Endothelial cell of umbilical vein (primary cell): ENCODE data around the gene SLC44A2. TPM values are rescaled to one million over a fixed set of nuclear protein-coding genes. Genes with fewer than 3 reads are reported as not detected.

Experiments
- BruUV-seq: library from RNA; stranded (reverse); fragments of 400-500 nt; replicated peaks from 2 replicates; lab custom pipeline; 2021; lab: Mats Ljungman, UMichigan
- CTCF ChIA-PET: fragments of 300-600, 350-600 bp; sonication (Branson Sonifier 250); formaldehyde crosslinking; loops from one replicate; lab custom pipeline; 2021; ENCODE audit warnings: antibody characterized with exemption, inconsistent platforms; lab: Charles Lee
- POLR2A ChIA-PET: fragments of 300-600, 350-600 bp; sonication (Branson Sonifier 250); formaldehyde crosslinking; loops from one replicate; lab custom pipeline; 2021; ENCODE audit warnings: antibody characterized with exemption, inconsistent platforms; lab: Charles Lee
- DNase-seq: peaks from one replicate; pipeline ENCODE4 v3.0.0-alpha.2; 2011; ENCODE audit warnings: low read depth, low spot score
- FAIRE-seq: peaks from 2 replicates; lab custom pipeline; 2011; peaks lifted over from hg19 to GRCh38; lab: Jason Lieb, UNC
- H2AFZ ChIP-seq: 2 replicates; pipeline ENCODE4 v1.6.0; 2012; ENCODE audit warnings: low read depth, low read length, control low read depth, inconsistent platforms
- H3K27ac ChIP-seq: 2 replicates; pipeline ENCODE4 v1.5.1; 2011; ENCODE audit warnings: low read depth, mild to moderate bottlenecking, control low read depth, low read length, moderate library complexity; ENCODE audit not compliant: insufficient read depth
- H3K27me3 ChIP-seq, 2 experiments: 2 replicates each; pipeline versions ENCODE4 v1.6.0 to v1.6.1; 2011; ENCODE audit warnings: low read length in 2 of 2, mixed read lengths in 1 of 2; ENCODE audit not compliant: control insufficient read depth in 2 of 2, insufficient read depth in 2 of 2
- H3K36me3 ChIP-seq, 2 experiments: 2 replicates in 1 of 2; 3 replicates in 1 of 2; pipeline ENCODE4 v1.5.1; 2011; ENCODE audit warnings: low read length in 2 of 2, mild to moderate bottlenecking in 1 of 2, moderate library complexity in 1 of 2; ENCODE audit not compliant: control insufficient read depth in 2 of 2, insufficient read depth in 2 of 2; ENCODE audit errors: extremely low read depth in 1 of 2
- H3K4me1 ChIP-seq: 3 replicates; pipeline ENCODE4 v1.5.1; 2011; ENCODE audit warnings: mild to moderate bottlenecking, low read length; ENCODE audit not compliant: control insufficient read depth, insufficient read depth; ENCODE audit errors: extremely low read depth
- H3K4me2 ChIP-seq: 2 replicates; pipeline ENCODE4 v1.6.1; 2011; ENCODE audit warnings: low read length, control low read depth, mixed read lengths; ENCODE audit not compliant: insufficient read depth
- H3K4me3 ChIP-seq, 3 experiments: fragments of 200-600 bp in 1 of 3; sonication (generic), shearing (Covaris generic) in 1 of 3; replicated peaks in 1 of 3; 2 replicates each; pipeline ENCODE4 v1.5.1; 2011 to 2016; ENCODE audit warnings: control low read depth in 3 of 3, low read length in 3 of 3, mild to moderate bottlenecking in 2 of 3, inconsistent platforms in 1 of 3, low read depth in 1 of 3, moderate library complexity in 1 of 3; ENCODE audit not compliant: insufficient read depth in 1 of 3
- H3K79me2 ChIP-seq: 2 replicates; pipeline ENCODE4 v1.6.0; 2012; ENCODE audit warnings: low read length, inconsistent platforms; ENCODE audit not compliant: control insufficient read depth, insufficient read depth
- H3K9ac ChIP-seq: replicated peaks from 2 replicates; pipeline ENCODE3; 2011; ENCODE audit warnings: low read length, control low read depth; ENCODE audit not compliant: insufficient read depth; ENCODE audit errors: extremely low read depth
- H3K9me1 ChIP-seq: replicated peaks from 3 replicates; pipeline ENCODE4 v1.6.0; 2011; ENCODE audit warnings: mild to moderate bottlenecking, low read length; ENCODE audit not compliant: control insufficient read depth, insufficient read depth; ENCODE audit errors: extremely low read depth
- H3K9me3 ChIP-seq: replicated peaks from 2 replicates; pipeline ENCODE4 v1.5.1; 2012; ENCODE audit warnings: low read length, inconsistent platforms; ENCODE audit not compliant: control insufficient read depth, insufficient read depth
- H4K20me1 ChIP-seq: replicated peaks from 2 replicates; pipeline ENCODE3; 2011; ENCODE audit warnings: mild to moderate bottlenecking, low read length; ENCODE audit not compliant: control insufficient read depth, insufficient read depth; ENCODE audit errors: extremely low read depth
- CTCF ChIP-seq, 2 donors: IDR thresholded peaks; 1 replicate in 1 of 2; 2 replicates in 1 of 2; pipeline ENCODE4 v1.5.1; 2011; ENCODE audit warnings: low read length in 2 of 2, mild to moderate bottlenecking in 2 of 2, moderate library complexity in 2 of 2, control low read depth in 1 of 2, inconsistent platforms in 1 of 2, low read depth in 1 of 2; ENCODE audit not compliant: insufficient read depth in 1 of 2; ENCODE audit errors: extremely low read depth in 1 of 2
- FOS ChIP-seq: IDR thresholded peaks from 2 replicates; pipeline ENCODE4 v1.6.1; 2011; ENCODE audit warnings: mild to moderate bottlenecking, low read length, moderate library complexity, borderline replicate concordance; ENCODE audit not compliant: insufficient read depth
- GATA2 ChIP-seq: IDR thresholded peaks from 2 replicates; pipeline ENCODE4 v1.7.0; 2011; ENCODE audit warnings: low read depth, mild to moderate bottlenecking, moderate library complexity, mixed read lengths, low read length; ENCODE audit not compliant: insufficient read length, insufficient read depth
- MAX ChIP-seq: IDR thresholded peaks from 2 replicates; pipeline ENCODE4 v1.6.1; 2011; ENCODE audit not compliant: insufficient read depth, insufficient read length
- MYC ChIP-seq: IDR thresholded peaks from one replicate; pipeline ENCODE4 v1.6.1; 2011; ENCODE audit warnings: mild to moderate bottlenecking, low read depth, low read length
- POLR2AphosphoS5 ChIP-seq: IDR thresholded peaks from 2 replicates; pipeline ENCODE4 v1.6.1; 2012; ENCODE audit warnings: low read depth, mild to moderate bottlenecking, control low read depth, low read length, moderate library complexity; ENCODE audit not compliant: insufficient read depth
- dilution Hi-C: fragments of 300-500 bp; cut with MboI; formaldehyde crosslinking; loops from one replicate; pipeline ENCODE4 v1.15.0; 2019; ENCODE audit warnings: low sequenced_read_pairs; ENCODE audit not compliant: extremely low pct_ligation_motif_present
- intact Hi-C: fragments of 100-400 bp; cut with micrococcal nuclease; formaldehyde crosslinking; loops from one replicate; pipeline ENCODE4 v1.10.0; 2022
- polyA plus RNA-seq, 4 experiments: library from polyadenylated mRNA; depleted of rRNA in 3 of 4; stranded (reverse) in 3 of 4; unstranded in 1 of 4; fragments of >200 nt; gene quantifications; 2 replicates each; pipeline versions ENCODE4 v1.2.1 to v1.2.3, GENCODE V29; 2011 to 2012; ENCODE audit warnings: missing spikeins in 1 of 4
- total RNA-seq: library from RNA; stranded (reverse); gene quantifications from 2 replicates; pipeline ENCODE4 v1.2.3, GENCODE V29; 2021

The SLC44A2 gene
- total and polyA plus RNA-seq, 2 donors (not counting 3 experiments of a cell fraction or from before 2014, with no cell fraction given): 97.7 to 130 TPM

- no peak overlapping the region for H3K9ac ChIP-seq
- intact Hi-C loops (no loop called here), dilution Hi-C loops (no loop called here)
- H3K9me3 ChIP-seq: no peaks in the 10 kb centered on the region
- no peak overlapping the region for H3K27ac ChIP-seq
- H2AFZ ChIP-seq: no peak overlapping the region
- peaks cover 18% of the 10 kb centered on the region for H3K79me2 ChIP-seq
- no peaks in the 10 kb centered on the region for H3K4me1 ChIP-seq
- H3K4me3 ChIP-seq: no peak overlapping the region
- no peak for FAIRE-seq
- no peak for DNase-seq
- BruUV-seq: no TSS peak
- ChIA-PET CTCF (interaction anchor here (0.9 to 1.4 kb wide), 2 partner anchors 20 to 98 kb away, joined by 4 read pairs; no protein-coding TSS in a partner anchor), POLR2A (no interaction called here)
- H3K27me3 ChIP-seq: no peaks in the 10 kb centered on the region
- no peak overlapping the region for H3K4me2 ChIP-seq
- H3K36me3 ChIP-seq: peaks cover 49 to 72% of the 10 kb centered on the region in 2 experiments
- no peaks in the 10 kb centered on the region for H3K9me1 ChIP-seq
- H4K20me1 ChIP-seq: no peaks in the 10 kb centered on the region
- TF ChIP-seq POLR2AphosphoS5 (no peak), MAX (no peak), CTCF (IDR thresholded peaks at IDR 0.05; ENCODE audit: extremely low read depth in 1 of 2, insufficient read depth in 1 of 2, low read depth in 1 of 2, low read length in 2 of 2) (no peak), GATA2 (no peak), MYC (no peak), FOS (no peak)
These were observed 54.4 kb downstream of the SLC44A2 start for GRCh38 chr19:10679743-10680142.
